NT2/D1 (cell line): ENCODE data around the gene PCDHA13.
"Not testable (repeated sequence)": the region's sequence is repeated elsewhere in the genome, so short reads cannot be mapped to it uniquely, and the experiment has no call there.

Experiments
- DNase-seq: peaks from one replicate; pipeline ENCODE4 v3.0.0-alpha.2; 2011; ENCODE audit warnings: low read depth, low spot score
- H3K27me3 ChIP-seq: 2 replicates; pipeline ENCODE4 v1.6.0; 2011; ENCODE audit warnings: mild to moderate bottlenecking; ENCODE audit not compliant: insufficient read length, insufficient read depth
- H3K36me3 ChIP-seq: 2 replicates; pipeline ENCODE4 v1.6.1; 2011; ENCODE audit warnings: mild to moderate bottlenecking, low read length, mixed read lengths; ENCODE audit not compliant: insufficient read depth, insufficient read length
- H3K4me1 ChIP-seq: 2 replicates; pipeline ENCODE4 v1.5.1; 2011; ENCODE audit not compliant: insufficient read depth, insufficient read length
- H3K4me3 ChIP-seq: 2 replicates; pipeline ENCODE4 v1.5.1; 2011; ENCODE audit warnings: low read depth; ENCODE audit not compliant: insufficient read length
- H3K9ac ChIP-seq: 2 replicates; pipeline ENCODE4 v1.6.0; 2011; ENCODE audit warnings: low read depth; ENCODE audit not compliant: insufficient read length
- H3K9me3 ChIP-seq: 2 replicates; pipeline ENCODE4 v1.5.1; 2011; ENCODE audit warnings: mild to moderate bottlenecking, low read length; ENCODE audit not compliant: insufficient read depth
- SUZ12 ChIP-seq: IDR thresholded peaks from 2 replicates; pipeline ENCODE4 v1.6.1; 2011; ENCODE audit not compliant: insufficient read length, insufficient read depth; ENCODE audit errors: extremely low read depth
- YY1 ChIP-seq: IDR thresholded peaks from 2 replicates; pipeline ENCODE4 v1.6.1; 2011; ENCODE audit not compliant: insufficient read length, insufficient read depth
- ZNF274 ChIP-seq: IDR thresholded peaks from 2 replicates; pipeline ENCODE4 v1.6.1; 2011; ENCODE audit warnings: mild to moderate bottlenecking, low read depth, low read length

PCDHA13 gene

DNA sequence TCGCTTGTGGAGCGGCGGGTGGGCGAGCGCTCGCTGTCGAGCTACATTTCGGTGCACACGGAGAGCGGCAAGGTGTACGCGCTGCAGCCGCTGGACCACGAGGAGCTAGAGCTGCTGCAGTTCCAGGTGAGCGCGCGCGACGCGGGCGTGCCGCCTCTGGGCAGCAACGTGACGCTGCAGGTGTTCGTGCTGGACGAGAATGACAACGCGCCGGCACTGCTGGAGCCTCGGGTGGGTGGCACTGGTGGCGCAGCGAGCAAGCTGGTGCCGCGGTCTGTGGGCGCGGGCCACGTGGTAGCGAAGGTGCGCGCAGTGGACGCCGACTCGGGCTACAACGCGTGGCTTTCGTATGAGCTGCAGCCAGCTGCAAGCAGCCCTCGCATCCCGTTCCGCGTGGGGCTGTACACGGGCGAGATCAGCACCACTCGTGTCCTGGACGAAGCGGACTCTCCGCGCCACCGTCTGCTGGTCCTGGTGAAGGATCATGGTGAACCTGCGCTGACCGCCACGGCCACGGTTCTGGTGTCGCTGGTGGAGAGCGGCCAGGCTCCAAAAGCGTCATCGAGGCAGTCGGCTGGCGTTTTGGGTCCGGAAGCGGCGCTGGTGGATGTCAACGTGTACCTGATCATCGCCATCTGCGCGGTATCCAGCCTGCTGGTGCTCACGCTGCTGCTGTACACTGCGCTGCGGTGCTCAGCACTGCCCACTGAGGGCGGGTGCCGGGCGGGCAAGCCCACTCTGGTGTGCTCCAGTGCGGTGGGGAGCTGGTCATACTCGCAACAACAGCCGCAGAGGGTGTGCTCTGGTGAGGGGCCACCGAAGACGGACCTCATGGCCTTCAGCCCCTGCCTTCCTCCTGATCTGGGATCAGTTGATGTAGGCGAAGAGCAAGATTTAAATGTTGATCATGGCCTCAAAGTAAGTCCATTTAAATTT, 38.9 kb upstream of the PCDHA13 start:
- no peak for DNase-seq
- Histone ChIP-seq H3K36me3 (no peaks in the 10 kb centered on the region), H3K9ac (no peak overlapping the region), H3K4me3 (no peak overlapping the region), H3K27me3 (no peaks in the 10 kb centered on the region), H3K4me1 (no peaks in the 10 kb centered on the region), H3K9me3 (no peaks in the 10 kb centered on the region)
- TF ChIP-seq YY1 (no peak), SUZ12 (no peak), ZNF274 (no peak)

DNA sequence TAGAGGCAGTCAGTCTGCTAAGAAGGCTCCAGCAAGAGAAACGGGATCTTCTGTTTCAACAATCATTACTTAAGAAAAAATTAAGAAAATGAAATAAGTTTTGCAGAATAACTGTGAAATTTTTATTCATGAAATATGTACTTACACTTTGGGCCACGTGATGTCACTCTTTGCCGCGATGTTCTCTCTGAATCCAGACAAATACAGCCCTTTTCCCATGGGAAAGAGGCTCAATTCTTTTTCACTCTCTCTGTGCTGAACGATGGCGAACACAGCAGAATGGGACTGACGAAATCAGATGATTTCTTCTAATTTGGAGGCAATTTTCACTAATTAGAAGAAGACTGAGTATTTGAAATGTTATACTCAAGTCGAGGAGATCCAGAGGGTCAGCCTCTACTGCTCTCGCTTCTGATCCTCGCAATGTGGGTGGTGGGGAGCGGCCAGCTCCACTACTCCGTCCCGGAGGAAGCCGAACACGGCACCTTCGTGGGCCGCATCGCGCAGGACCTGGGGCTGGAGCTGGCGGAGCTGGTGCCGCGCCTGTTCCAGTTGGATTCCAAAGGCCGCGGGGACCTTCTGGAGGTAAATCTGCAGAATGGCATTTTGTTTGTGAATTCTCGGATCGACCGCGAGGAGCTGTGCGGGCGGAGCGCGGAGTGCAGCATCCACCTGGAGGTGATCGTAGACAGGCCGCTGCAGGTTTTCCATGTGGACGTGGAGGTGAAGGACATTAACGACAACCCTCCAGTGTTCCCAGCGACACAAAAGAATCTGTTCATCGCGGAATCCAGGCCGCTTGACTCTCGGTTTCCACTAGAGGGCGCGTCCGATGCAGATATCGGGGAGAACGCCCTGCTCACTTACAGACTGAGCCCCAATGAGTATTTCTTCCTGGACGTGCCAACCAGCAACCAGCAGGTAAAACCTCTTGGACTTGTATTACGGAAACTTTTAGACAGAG, 33.5 kb upstream of the PCDHA13 start, which contains the start of gene PCDHA9:
Gene PCDHA9, plus strand, starts transcription at position 244 of the 964 bp plus-strand sequence. Its CDS starts 114 bp downstream, at position 358.
- H3K27me3 ChIP-seq = not testable (repeated sequence)

GRCh38 chr5:140849831-140850634, 31.9 kb upstream of the PCDHA13 start:
- H3K4me3 ChIP-seq, DNase-seq, H3K27me3 ChIP-seq, H3K9me3 ChIP-seq, H3K9ac ChIP-seq, H3K4me1 ChIP-seq, H3K36me3 ChIP-seq: not testable (repeated sequence)

More for the DNA sequence above, 33.5 kb upstream of the PCDHA13 start, which contains the start of gene PCDHA9:
- not testable (repeated sequence) for H3K4me1 ChIP-seq, DNase-seq, H3K4me3 ChIP-seq, H3K9me3 ChIP-seq, H3K36me3 ChIP-seq, H3K9ac ChIP-seq

DNA sequence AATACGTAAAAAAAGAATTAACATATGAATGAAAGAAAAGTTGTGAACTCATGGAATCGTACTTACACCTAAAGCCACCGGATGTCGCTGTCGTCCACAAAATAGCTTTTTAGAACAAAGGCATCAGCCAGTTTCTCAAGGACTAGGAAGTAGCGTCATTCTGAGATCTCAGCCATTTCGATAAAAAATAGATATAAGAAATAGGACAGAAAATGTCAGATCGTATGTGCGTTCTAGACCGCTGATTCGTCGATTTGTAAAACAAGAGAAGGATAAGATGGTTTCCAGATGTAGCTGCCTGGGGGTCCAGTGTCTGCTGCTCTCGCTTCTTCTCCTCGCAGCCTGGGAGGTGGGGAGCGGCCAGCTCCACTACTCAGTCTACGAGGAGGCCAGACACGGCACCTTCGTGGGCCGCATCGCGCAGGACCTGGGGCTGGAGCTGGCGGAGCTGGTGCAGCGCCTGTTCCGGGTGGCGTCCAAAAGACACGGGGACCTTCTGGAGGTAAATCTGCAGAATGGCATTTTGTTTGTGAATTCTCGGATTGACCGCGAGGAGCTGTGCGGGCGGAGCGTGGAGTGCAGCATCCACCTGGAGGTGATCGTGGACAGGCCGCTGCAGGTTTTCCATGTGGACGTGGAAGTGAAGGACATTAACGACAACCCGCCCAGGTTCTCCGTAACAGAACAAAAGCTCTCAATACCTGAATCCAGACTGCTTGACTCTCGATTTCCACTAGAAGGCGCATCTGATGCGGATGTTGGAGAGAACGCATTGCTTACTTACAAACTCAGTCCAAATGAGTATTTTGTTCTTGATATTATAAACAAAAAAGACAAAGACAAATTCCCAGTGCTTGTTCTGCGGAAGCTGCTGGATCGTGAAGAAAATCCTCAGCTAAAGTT, 25.9 kb upstream of the PCDHA13 start, which contains the start of gene PCDHA10:
Gene PCDHA10, plus strand, starts transcription at position 126 of the 903 bp plus-strand sequence. Its CDS starts 152 bp downstream, at position 278.
- H3K9ac ChIP-seq = no peak within 1 kb of the TSS
- DNase-seq = no peak
- H3K36me3 ChIP-seq = no peaks in the 10 kb centered on the region
- H3K9me3 ChIP-seq = no peaks in the 10 kb centered on the region
- no peaks in the 10 kb centered on the region for H3K27me3 ChIP-seq
- no peak within 1 kb of the TSS for H3K4me3 ChIP-seq
- H3K4me1 ChIP-seq = no peaks in the 10 kb centered on the region
- TF ChIP-seq ZNF274 (no peak), YY1 (no peak), SUZ12 (no peak)

- no peak overlapping the region for H3K9ac ChIP-seq
- no peak for DNase-seq
- TF ChIP-seq YY1 (no peak), ZNF274 (no peak), SUZ12 (no peak)
- no peaks in the 10 kb centered on the region for H3K27me3 ChIP-seq
- H3K4me1 ChIP-seq = no peaks in the 10 kb centered on the region
- no peak overlapping the region for H3K4me3 ChIP-seq
- no peaks in the 10 kb centered on the region for H3K36me3 ChIP-seq
- H3K9me3 ChIP-seq = no peaks in the 10 kb centered on the region; the same call in 1 of the 2 replicates
These were observed 24.5 kb upstream of the PCDHA13 start for GRCh38 chr5:140857177-140857986.

GRCh38 chr5:140857987-140858240, 24.0 kb upstream of the PCDHA13 start:
- no peaks in the 10 kb centered on the region for H3K27me3 ChIP-seq
- TF ChIP-seq ZNF274 (no peak), YY1 (no peak), SUZ12 (no peak)
- no peaks in the 10 kb centered on the region for H3K4me1 ChIP-seq
- H3K4me3 ChIP-seq = no peak overlapping the region
- DNase-seq = no peak
- peaks cover 4% of the 10 kb centered on the region for H3K36me3 ChIP-seq
- no peak overlapping the region for H3K9ac ChIP-seq
- H3K9me3 ChIP-seq = no peaks in the 10 kb centered on the region; the same call in 1 of the 2 replicates
